H9 (cell line): Measurements from ENCODE around the gene SEC61A2. TPM values are rescaled to one million over a fixed set of nuclear protein-coding genes. Genes with fewer than 3 reads are reported as not detected.

Source experiments
- DNase-seq: peaks from one replicate; pipeline ENCODE4 v3.0.0-alpha.2; 2017
- H2AFZ ChIP-seq: one replicate; pipeline ENCODE4 v1.6.1; 2013; ENCODE audit warnings: mild to moderate bottlenecking, low read length, control low read depth, moderate library complexity
- H2AK5ac ChIP-seq: 2 replicates; pipeline ENCODE4 v1.6.1; 2013; ENCODE audit warnings: low read length, control low read depth, mixed read lengths; ENCODE audit not compliant: insufficient read length
- H2BK120ac ChIP-seq: one replicate; pipeline ENCODE4 v1.6.1; 2013; ENCODE audit warnings: low read depth, mild to moderate bottlenecking, low read length, control low read depth, inconsistent platforms; ENCODE audit not compliant: poor library complexity, severe bottlenecking
- H2BK12ac ChIP-seq: 2 replicates; pipeline ENCODE4 v1.6.1; 2013; ENCODE audit warnings: low read length, control low read depth, mixed read lengths, low read depth; ENCODE audit not compliant: insufficient read length
- H2BK15ac ChIP-seq: 2 replicates; pipeline ENCODE4 v1.6.1; 2013; ENCODE audit warnings: low read depth, low read length, control low read depth
- H2BK20ac ChIP-seq: one replicate; pipeline ENCODE4 v1.6.1; 2013; ENCODE audit warnings: low read depth, mild to moderate bottlenecking, low read length, control low read depth, inconsistent platforms; ENCODE audit not compliant: poor library complexity, severe bottlenecking
- H2BK5ac ChIP-seq: 2 replicates; pipeline ENCODE4 v1.6.1; 2013; ENCODE audit warnings: low read length, control low read depth, mixed read lengths; ENCODE audit not compliant: insufficient read length
- H3K14ac ChIP-seq: 2 replicates; pipeline ENCODE4 v1.6.1; 2013; ENCODE audit warnings: low read length, control low read depth; ENCODE audit not compliant: insufficient read depth
- H3K18ac ChIP-seq: 2 replicates; pipeline ENCODE4 v1.6.1; 2013; ENCODE audit warnings: low read depth, mild to moderate bottlenecking, mixed read lengths, low read length, control low read depth; ENCODE audit not compliant: insufficient read length
- H3K23ac ChIP-seq: 2 replicates; pipeline ENCODE4 v1.6.1; 2013; ENCODE audit warnings: low read length, control low read depth, mixed read lengths, low read depth; ENCODE audit not compliant: insufficient read length
- H3K23me2 ChIP-seq: 2 replicates; pipeline ENCODE4 v1.6.1; 2013; ENCODE audit warnings: low read depth, mild to moderate bottlenecking, mixed read lengths, low read length, control low read depth; ENCODE audit not compliant: insufficient read length, poor library complexity, severe bottlenecking
- H3K27ac ChIP-seq: 2 replicates; pipeline ENCODE4 v1.5.1; 2013; ENCODE audit warnings: low read length, control low read depth, mixed read lengths, low read depth; ENCODE audit not compliant: insufficient read length
- H3K27me3 ChIP-seq: 2 replicates; pipeline ENCODE4 v1.6.1; 2013; ENCODE audit warnings: low read length, control low read depth, inconsistent platforms; ENCODE audit not compliant: insufficient read depth
- H3K4ac ChIP-seq: 2 replicates; pipeline ENCODE4 v1.6.1; 2013; ENCODE audit warnings: low read depth, mild to moderate bottlenecking, control low read depth, inconsistent platforms, low read length, moderate library complexity
- H3K4me1 ChIP-seq: 2 replicates; pipeline ENCODE4 v1.6.1; 2013; ENCODE audit warnings: low read length, control low read depth, inconsistent platforms; ENCODE audit not compliant: insufficient read depth
- H3K4me2 ChIP-seq: 2 replicates; pipeline ENCODE4 v1.6.1; 2013; ENCODE audit warnings: low read length, control low read depth, mixed read lengths; ENCODE audit not compliant: insufficient read length, insufficient read depth
- H3K56ac ChIP-seq: 2 replicates; pipeline ENCODE4 v1.6.1; 2013; ENCODE audit warnings: low read depth, mild to moderate bottlenecking, mixed read lengths, low read length, control low read depth; ENCODE audit not compliant: insufficient read length
- H3K79me1 ChIP-seq: 2 replicates; pipeline ENCODE4 v1.6.1; 2013; ENCODE audit warnings: low read depth, mild to moderate bottlenecking, moderate library complexity, low read length, control low read depth, inconsistent platforms; ENCODE audit not compliant: insufficient read depth, poor library complexity, severe bottlenecking
- H3K79me2 ChIP-seq: 2 replicates; pipeline ENCODE4 v1.6.1; 2013; ENCODE audit warnings: low read length, control low read depth, inconsistent platforms; ENCODE audit not compliant: insufficient read depth
- H3K9ac ChIP-seq: 2 replicates; pipeline ENCODE4 v1.6.1; 2013; ENCODE audit warnings: low read length, control low read depth, mixed read lengths; ENCODE audit not compliant: insufficient read length; ENCODE audit errors: extremely low read depth
- H3K9me3 ChIP-seq: one replicate; pipeline ENCODE4 v1.6.1; 2013; ENCODE audit warnings: low read depth, low read length, inconsistent platforms; ENCODE audit not compliant: control insufficient read depth
- H3T11ph ChIP-seq: one replicate; pipeline ENCODE4 v1.6.1; 2013; ENCODE audit warnings: mild to moderate bottlenecking, low read length, control low read depth, inconsistent platforms
- H4K20me1 ChIP-seq: one replicate; pipeline ENCODE4 v1.6.1; 2013; ENCODE audit not compliant: control insufficient read depth, insufficient read length, insufficient read depth
- H4K5ac ChIP-seq: 2 replicates; pipeline ENCODE4 v1.6.1; 2013; ENCODE audit warnings: low read depth, mild to moderate bottlenecking, mixed read lengths, low read length, control low read depth; ENCODE audit not compliant: insufficient read length
- H4K8ac ChIP-seq: replicated peaks from 2 replicates; pipeline ENCODE4 v1.6.1; 2013; ENCODE audit warnings: low read length, control low read depth, mixed read lengths, low read depth; ENCODE audit not compliant: insufficient read length
- H4K91ac ChIP-seq: 2 replicates; pipeline ENCODE4 v1.6.1; 2013; ENCODE audit warnings: low read depth, mild to moderate bottlenecking, moderate library complexity, mixed read lengths, low read length, control low read depth; ENCODE audit not compliant: insufficient read length
- H3K27ac Mint-ChIP-seq, 3 experiments: 2 replicates in 2 of 3; 3 replicates in 1 of 3; pipeline ENCODE4 v1.8.0; 2020 to 2021; ENCODE audit warnings: mixed read lengths in 3 of 3, mild to moderate bottlenecking in 1 of 3, moderate library complexity in 1 of 3
- H3K27me3 Mint-ChIP-seq: 2 replicates; pipeline ENCODE4 v1.8.0; 2021; ENCODE audit warnings: low read depth, mild to moderate bottlenecking, moderate library complexity, mixed read lengths
- H3K36me3 Mint-ChIP-seq, 3 experiments: 2 replicates in 2 of 3; 3 replicates in 1 of 3; pipeline ENCODE4 v1.8.0; 2020 to 2021; ENCODE audit warnings: low read depth in 3 of 3, mixed read lengths in 3 of 3; ENCODE audit not compliant: insufficient read depth in 1 of 3
- H3K4me1 Mint-ChIP-seq, 2 experiments: 2 replicates each; pipeline ENCODE4 v1.8.0; 2020; ENCODE audit warnings: mixed read lengths in 2 of 2
- H3K4me3 Mint-ChIP-seq, 2 experiments: 2 replicates in 1 of 2; 3 replicates in 1 of 2; pipeline ENCODE4 v1.8.0; 2020 to 2021; ENCODE audit warnings: mild to moderate bottlenecking in 2 of 2, mixed read lengths in 2 of 2, moderate library complexity in 1 of 2
- H3K9me3 Mint-ChIP-seq, 2 experiments: 2 replicates in 1 of 2; 3 replicates in 1 of 2; pipeline ENCODE4 v1.8.0; 2020; ENCODE audit warnings: mild to moderate bottlenecking in 2 of 2, mixed read lengths in 2 of 2, moderate library complexity in 1 of 2
- WGBS: extraction: QIAGEN DNeasy Blood & Tissue Kit; methylation state at CpG from one replicate; pipeline ENCODE4 v1.1.7; 2013; ENCODE audit warnings: missing lambda C conversion rate, low lambda C conversion rate, mixed read lengths; ENCODE audit not compliant: insufficient read length; ENCODE audit errors: extremely low coverage; 5-methylcytosine and 5-hydroxymethylcytosine counted together
- total RNA-seq: library from RNA; stranded (reverse); gene quantifications from 2 replicates; pipeline ENCODE4 v1.2.1, GENCODE V29; 2021
- TF ChIP-seq, protein P1 (sequence below): fragments of 200-600 bp; sonication (generic); conservative IDR thresholded peaks from 3 replicates; pipeline ENCODE4 v1.8.0; 2021; ENCODE audit warnings: antibody characterized with exemption, mild to moderate bottlenecking

SEC61A2 gene
- total RNA-seq, 1 experiment from 2014 or later, result 13.9 TPM

DNA sequence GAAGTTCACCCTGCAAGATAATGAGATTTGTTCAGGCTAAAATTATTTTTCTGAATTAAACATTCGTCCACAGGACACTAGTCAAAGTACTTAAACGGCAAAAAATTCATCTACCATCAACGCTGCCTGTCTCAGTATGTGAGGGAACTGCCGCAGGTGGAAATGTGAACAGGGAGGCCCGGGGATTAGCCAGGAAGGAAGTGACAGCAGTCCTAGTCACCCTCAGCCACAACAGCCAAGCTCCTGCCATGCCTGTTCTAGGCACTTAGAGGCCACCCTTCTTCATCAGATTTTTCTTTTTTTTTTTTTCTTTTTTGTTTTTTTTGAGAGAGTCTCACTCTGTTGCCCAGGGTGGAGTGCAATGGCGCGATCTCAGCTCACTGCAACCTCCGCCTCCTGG, 56.8 kb downstream of the SEC61A2 start:
- Histone ChIP-seq H3K79me1 (peaks cover 16% of the 10 kb centered on the region), H4K8ac (no peak overlapping the region), H3K23me2 (no peaks in the 10 kb centered on the region), H2BK20ac (no peak overlapping the region), H3T11ph (no peak overlapping the region), H3K27ac (no peak overlapping the region), H3K9me3 (no peaks in the 10 kb centered on the region), H3K27me3 (no peaks in the 10 kb centered on the region), H4K5ac (no peak overlapping the region), H4K20me1 (no peaks in the 10 kb centered on the region), H3K79me2 (peaks cover 3% of the 10 kb centered on the region; the same call in 1 of the 2 replicates), H2BK15ac (no peak overlapping the region), H2BK120ac (no peak overlapping the region), H3K23ac (no peak overlapping the region), H3K4ac (no peak overlapping the region), H2AFZ (no peak overlapping the region), H2BK12ac (no peak overlapping the region), H3K56ac (no peak overlapping the region), H3K4me2 (no peak overlapping the region), H4K91ac (no peak overlapping the region), H2BK5ac (no peak overlapping the region), H3K4me1 (peaks cover 2% of the 10 kb centered on the region; the same call in 1 of the 2 replicates), H3K18ac (no peak overlapping the region), H2AK5ac (no peak overlapping the region), H3K9ac (no peak overlapping the region), H3K14ac (no peak overlapping the region)
- DNase-seq, result no peak
- WGBS, result no CpG with 5 or more reads among the region's 8 CpGs
- Mint-ChIP-seq H3K4me3 (no peak overlapping the region), H3K36me3 (peaks cover 17 to 50% (median 29%) of the 10 kb centered on the region in 3 experiments; a peak in 6 of 7 replicates), H3K4me1 (peaks cover 5 to 7% of the 10 kb centered on the region in 2 experiments; a peak in 3 of 4 replicates), H3K27ac (peak overlapping the region in 1 of 3 experiments; percentile 17; a peak in 1 of 7 replicates), H3K9me3 (no peaks in the 10 kb centered on the region), H3K27me3 (no peaks in the 10 kb centered on the region)
- TF ChIP-seq, protein P1, sequence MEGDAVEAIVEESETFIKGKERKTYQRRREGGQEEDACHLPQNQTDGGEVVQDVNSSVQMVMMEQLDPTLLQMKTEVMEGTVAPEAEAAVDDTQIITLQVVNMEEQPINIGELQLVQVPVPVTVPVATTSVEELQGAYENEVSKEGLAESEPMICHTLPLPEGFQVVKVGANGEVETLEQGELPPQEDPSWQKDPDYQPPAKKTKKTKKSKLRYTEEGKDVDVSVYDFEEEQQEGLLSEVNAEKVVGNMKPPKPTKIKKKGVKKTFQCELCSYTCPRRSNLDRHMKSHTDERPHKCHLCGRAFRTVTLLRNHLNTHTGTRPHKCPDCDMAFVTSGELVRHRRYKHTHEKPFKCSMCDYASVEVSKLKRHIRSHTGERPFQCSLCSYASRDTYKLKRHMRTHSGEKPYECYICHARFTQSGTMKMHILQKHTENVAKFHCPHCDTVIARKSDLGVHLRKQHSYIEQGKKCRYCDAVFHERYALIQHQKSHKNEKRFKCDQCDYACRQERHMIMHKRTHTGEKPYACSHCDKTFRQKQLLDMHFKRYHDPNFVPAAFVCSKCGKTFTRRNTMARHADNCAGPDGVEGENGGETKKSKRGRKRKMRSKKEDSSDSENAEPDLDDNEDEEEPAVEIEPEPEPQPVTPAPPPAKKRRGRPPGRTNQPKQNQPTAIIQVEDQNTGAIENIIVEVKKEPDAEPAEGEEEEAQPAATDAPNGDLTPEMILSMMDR, result no peak
